ENCODE data around the gene TMEM132C.

Gene TMEM132C

GRCh38 chr12:128612150-128612850, 345.3 kb downstream of the TMEM132C start:
- no peak for DNase-seq (ENCODE audit: low spot score)

GRCh38 chr12:128613837-128614590, 347.0 kb downstream of the TMEM132C start:
- DNase-seq (ENCODE audit: low spot score) = no peak

GRCh38 chr12:128617304-128617833, 350.4 kb downstream of the TMEM132C start:
- DNase-seq (ENCODE audit: low spot score) = no peak

DNA sequence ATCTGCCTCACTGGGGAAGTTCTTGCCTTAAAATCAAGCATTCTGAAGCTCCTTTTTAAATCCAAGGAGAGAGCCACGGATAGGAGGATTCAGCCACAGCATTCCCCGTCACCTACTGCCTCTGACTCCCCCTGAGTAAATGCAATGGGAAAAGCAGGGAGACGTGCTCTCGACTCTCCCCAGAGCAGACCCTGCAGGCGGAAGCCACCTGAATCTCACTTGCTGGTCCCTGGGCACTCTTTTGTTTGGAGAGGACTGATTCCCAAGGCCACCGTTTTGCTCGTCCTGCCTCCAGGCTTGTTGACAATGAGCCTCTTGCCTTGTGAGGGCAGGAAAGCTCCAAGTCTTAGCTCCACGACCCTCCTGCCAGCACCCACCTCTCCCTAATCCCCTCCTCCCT, 352.3 kb downstream of the TMEM132C start:
- no peak for DNase-seq (ENCODE audit: low spot score)

DNA sequence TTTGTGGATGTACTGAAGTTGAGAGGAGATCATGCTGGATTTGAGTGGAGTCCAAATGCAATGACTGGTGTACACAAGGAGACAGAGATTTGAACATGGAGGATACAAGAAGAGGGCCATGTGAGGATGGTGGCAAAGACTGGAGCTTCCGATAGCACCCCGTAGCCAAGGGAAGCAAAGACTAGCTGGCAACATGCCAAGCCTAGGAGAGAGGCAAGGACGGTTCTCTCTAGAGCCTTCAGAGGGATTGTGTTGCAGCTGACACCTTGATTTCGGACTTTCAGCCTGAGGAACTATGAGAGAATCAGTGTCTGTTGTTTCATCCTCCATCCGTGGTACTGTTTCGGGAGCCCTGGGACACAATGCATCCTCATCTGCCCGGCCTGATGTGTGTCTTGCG, 354.3 kb downstream of the TMEM132C start:
- no peak for DNase-seq (ENCODE audit: low spot score)

DNA sequence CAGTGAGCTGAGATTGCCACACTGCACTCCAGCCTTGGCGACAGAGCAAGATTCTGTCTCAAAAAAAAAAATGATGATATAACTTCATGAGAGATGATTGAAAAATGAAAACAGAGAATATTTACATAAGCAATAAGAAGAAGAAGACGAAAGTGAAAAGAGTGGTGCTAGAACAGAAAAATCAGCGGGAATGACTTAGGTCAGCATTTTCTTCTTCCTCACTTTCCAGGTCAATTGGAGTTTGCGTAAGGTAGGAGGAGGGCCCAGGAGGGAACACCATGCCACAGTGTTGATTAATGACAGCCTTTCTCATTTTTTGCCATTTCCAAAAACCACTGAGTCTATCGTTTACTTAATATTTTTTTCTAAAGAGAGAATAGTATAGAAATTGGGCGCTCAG, 356.8 kb downstream of the TMEM132C start:
- DNase-seq (ENCODE audit: low spot score) = no peak

DNA sequence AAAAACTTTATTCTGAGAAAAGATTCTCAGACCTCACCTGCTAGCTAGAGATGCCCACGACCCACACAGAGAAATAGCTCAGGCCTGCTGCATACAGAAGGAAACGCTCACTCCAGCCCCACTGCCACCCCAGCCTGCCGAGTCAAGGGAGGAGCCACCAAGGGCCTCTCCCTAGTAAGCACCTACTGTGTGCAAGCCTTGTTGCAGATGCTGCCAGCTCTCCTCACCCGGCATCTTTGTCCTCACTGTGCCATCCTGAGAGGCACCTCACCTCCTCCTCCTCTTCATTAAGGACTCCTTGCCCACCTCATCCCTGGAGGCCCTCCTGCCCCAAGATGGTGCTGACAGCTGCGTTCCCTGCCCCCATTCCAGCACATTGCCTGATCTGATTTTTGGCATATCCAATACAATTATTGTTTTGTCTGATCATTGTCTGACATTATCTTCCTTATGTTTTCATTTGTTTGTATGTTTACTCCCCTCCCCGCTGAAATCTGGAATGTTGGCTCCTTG, 359.9 kb downstream of the TMEM132C start:
- no peak for DNase-seq (ENCODE audit: low spot score)

DNA sequence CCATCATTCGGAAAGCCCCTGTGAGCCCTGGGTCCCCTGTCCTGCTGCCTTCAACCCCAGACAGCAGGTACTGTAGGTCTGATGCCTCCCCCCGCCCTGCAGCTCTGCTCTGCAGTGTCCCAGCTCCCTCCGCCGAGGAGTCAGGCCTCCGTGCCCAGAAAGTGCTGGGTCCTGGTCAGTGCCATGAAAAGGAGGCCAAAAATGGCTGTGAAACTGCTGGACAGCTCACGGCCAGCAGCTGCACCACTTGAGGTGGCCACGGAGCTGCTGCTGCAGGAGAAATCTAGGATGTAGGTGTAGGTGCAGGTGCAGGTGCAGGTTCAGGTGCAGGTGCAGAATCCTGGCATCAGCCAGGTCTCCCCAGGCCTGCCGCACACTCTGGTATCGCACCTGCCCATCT, 360.7 kb downstream of the TMEM132C start:
- DNase-seq (ENCODE audit: low spot score) = no peak

DNA sequence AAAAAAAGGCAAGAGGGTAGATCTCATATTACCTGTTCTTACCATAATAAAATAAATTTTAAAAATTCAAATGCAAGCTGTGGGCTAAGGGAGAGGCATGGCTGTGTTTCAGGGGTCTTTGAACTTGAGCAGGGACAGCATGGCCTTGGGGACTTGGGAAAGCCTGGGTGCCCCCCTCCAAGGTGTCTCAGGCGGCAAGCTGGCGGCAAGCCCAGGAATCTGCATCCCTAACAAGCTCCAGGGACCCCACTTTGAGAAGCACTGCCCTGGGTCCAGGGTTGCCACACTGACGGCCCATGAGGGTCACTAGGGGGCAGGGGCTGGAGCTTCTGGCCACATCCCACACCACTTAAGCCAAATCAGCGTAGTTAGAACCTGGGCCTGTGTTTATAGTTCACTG, 363.0 kb downstream of the TMEM132C start:
- no peak for DNase-seq (ENCODE audit: low spot score)

GRCh38 chr12:128637642-128638606, 371.0 kb downstream of the TMEM132C start:
- no peak for DNase-seq (ENCODE audit: low spot score)

GRCh38 chr12:128639089-128639488, 372.1 kb downstream of the TMEM132C start:
- DNase-seq (ENCODE audit: low spot score) = no peak

DNA sequence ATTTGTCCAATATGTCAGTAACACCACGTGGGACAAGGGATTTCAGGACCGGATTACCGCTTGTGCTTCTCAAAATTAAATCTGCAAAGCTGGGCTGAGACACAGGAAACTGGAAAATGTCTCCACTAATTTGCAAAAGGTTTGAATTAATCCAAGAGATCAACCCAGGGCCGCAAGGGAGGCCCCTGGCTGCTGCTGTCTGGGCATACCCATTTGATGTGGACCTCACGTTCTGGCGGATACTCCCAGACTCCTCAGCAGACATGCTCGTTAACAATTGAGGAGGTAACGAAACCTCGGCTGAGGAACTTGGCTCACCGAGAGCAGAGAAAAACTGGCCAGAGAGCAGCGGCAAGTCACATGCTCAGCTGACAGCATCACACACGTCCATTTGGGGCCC, 376.2 kb downstream of the TMEM132C start:
- no peak for DNase-seq (ENCODE audit: low spot score)

GRCh38 chr12:128644664-128645296, 377.8 kb downstream of the TMEM132C start:
- no peak for DNase-seq (ENCODE audit: low spot score)

DNA sequence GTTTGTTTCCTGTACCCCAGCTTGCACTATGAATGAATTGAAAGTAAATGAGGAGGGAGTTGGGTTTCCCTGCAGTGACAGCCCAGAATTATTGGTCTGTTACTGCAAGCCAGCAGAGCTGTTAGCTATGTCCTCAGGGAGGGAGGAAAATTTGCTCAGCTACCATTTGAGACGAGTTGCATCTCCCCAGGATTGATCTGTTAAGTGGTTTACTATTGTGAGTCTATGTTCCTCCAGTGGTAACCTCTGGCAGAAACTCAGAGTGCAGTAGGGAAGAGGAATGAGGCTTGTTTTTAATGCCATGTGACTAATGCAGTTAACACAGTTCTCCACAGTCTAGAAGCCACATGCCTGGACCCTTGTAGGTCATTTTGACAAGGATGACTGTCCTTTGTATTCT, 382.9 kb downstream of the TMEM132C start:
- DNase-seq (ENCODE audit: low spot score) = no peak

DNA sequence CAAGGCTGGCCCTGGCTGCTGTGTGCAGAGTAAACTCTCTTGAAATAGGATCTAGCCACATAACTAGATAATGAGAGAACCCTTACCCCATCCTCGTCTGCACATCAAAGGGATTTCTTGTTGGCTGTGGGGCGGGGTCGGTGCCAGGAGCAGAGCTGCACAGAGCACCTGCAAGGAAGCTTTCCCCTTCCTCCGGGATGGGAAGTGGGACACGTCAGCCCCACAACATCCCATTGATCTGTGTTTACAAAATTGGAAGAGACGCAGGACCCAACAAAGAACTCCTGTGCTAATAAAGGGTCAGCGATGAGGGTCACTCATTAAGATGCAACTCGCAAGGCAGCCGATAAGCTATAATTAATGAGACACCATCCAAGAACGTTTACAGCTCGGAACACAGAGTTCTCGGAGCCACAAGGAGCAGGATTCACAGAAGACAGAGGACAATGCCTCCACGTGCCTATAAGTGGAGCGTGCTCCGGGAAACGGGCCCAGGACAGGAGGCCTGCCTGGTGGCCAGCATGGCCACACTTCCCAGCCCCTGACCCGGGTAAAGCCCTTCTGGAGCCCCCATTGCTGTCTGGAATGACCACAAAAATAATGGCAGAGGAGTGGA, 385.3 kb downstream of the TMEM132C start:
- no peak for DNase-seq (ENCODE audit: low spot score)

- no peak for DNase-seq (ENCODE audit: low spot score)
Measured at GRCh38 chr12:128654468-128654867, 387.5 kb downstream of the TMEM132C start.

DNA sequence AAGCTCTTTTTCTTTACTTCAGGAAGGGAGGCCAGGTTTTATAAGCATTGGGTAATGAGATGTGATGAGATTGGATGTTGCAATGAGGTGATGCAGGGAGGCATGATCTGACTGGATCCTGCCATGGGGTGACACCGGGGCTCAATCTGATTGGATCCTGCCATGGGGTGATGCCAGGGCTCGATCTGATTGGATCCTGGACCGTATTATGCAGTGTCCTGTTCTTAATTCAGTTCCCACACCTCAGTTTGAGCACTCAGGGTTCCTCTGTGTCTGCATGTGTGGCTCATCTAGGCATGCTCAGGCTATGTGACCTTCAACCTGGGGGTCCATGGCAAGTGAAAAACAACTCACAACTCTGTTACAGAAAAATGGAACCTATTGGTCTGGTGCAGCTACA, 390.4 kb downstream of the TMEM132C start:
- DNase-seq (ENCODE audit: low spot score) = no peak

DNA sequence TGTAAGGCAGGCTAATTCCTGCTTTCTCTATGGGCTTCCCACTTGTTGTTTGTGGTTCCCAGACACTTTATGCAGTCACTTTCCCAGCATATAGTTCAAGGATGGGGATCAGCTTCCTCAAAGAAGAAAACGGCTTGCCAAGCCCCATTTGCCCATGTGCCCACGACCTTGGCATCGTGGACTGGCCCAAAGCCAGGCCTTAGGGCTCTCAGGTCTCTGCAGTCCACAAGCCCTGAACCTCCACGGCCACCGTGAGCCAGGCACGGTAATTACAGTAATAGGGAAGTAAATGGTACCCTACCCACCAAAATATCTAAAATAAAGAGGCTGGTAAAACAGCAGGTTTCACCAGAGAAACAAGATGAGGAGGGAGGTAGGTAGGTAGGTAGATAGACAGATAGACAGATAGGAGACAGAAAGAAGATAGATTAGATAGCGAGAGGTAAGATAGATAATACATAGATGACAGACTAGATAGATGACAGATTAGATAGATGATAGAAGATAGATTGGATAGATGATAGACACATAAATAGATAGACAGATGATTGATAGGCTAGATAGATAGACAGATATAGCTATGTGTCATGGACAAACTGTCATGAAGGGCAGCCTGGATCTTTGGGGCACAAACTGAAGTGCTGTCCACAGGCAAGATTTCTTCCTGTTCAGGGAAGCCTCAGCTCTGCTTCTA, 393.7 kb downstream of the TMEM132C start:
- no peak for DNase-seq (ENCODE audit: low spot score)

DNA sequence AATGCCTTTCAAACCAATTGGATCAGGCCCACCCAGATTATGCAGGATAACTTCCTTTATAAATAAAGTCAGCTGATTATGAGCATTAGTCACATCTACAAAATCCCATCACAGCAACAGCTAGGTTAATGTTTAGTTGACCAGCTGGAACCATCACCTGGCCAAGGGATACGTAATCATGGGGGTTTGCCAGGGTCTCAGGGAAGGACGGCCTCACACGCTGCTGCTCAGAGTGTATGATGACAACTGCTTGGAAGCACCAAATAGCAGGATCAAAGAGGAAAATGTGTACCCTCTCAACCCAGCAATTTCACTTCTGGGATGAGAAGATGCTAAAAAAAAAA, 394.2 kb downstream of the TMEM132C start:
- no peak for DNase-seq (ENCODE audit: low spot score)

GRCh38 chr12:128662101-128662500, 395.1 kb downstream of the TMEM132C start:
- no peak for DNase-seq (ENCODE audit: low spot score)

- no peak for DNase-seq (ENCODE audit: low spot score)
Measured at GRCh38 chr12:128664501-128664900, 397.5 kb downstream of the TMEM132C start.

Measured in hepatic stellate cell (primary cell).